Fibroblast of upper back skin (primary cell): ENCODE data around the gene ZC3H8.
"Not testable (repeated sequence)": the region's sequence is repeated elsewhere in the genome, so short reads cannot be mapped to it uniquely, and the experiment has no call there.

ENCODE experiments used
- DNase-seq: peaks from one replicate; pipeline ENCODE4 v3.0.0-alpha.2; 2013

Gene ZC3H8

DNA sequence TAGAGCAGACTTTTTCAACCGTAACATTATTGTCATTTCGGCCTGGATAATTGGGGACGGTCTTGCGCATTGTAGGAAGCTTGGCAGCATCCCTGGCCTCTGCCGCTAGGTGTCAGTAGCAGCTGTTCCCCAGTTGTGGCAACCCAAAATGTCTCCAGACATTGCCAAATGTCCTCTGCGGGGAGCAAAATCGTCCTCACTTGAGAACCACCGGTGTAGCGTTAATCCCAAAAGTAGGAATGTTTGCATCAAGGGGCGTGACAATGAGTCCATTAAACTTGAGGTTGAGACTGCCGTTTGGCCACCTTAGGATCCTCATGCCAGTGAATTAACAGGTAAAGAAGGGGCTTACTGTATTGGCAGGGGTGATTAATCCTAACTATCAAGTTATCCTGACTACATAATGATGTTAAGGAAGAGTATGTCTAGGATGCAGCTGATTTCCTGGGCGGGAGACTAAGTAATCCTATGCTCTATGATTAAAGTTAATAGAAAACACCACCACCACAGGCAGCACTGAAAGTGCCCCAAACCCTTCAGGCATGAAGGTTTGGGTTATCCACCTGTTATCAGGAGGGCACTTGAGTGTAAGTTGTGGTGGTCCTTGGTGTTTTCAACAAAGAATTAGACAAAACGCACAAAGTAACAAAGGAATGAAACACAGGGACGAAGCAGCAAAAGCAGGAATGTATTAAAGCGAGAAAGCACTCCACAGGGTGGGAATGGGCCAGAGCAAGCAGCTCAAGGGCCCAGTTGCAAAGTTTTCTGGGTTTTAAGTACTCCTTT lies 4.9 kb upstream of the ZC3H8 start:
- DNase-seq: peak; percentile 74

DNA sequence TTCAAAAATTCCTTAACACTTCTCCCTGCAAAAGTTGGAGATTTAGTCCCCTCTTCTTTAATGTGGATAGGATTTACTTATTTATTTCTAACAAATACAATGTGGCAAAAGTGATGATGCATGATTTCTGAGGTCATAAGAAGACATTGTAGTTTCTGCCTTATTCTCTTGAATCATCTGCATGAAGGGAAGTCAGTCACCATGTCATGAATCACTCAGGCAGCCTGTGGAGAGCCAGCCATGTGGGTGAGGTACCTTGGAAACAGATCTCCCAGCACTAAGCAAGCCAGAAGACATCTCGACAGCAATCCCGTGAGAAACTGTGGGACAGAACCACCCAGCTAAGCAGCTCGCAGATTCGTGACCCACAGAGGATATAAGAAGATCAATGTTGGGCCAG lies 2.7 kb upstream of the ZC3H8 start:
- peak; percentile 32 for DNase-seq

DNA sequence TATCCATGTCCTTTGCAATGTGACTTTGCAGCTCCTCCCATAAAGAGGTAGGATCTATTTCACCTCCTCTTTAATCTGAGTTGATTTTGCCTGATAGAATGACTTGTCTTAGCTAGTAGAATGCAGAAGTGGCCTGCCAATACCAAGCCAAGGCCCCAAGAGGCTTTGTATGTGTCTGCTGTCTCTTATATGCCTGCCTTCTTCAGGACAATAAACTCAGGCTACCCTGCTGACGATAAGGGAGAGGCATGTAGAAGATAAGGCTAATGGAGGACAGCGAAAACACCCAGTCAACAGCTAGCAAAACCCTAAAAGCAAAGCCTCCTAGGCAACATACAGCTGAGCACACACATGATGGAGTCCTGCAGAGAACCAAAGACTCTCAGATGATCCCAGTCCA lies 1.8 kb upstream of the ZC3H8 start:
- no peak for DNase-seq

DNA sequence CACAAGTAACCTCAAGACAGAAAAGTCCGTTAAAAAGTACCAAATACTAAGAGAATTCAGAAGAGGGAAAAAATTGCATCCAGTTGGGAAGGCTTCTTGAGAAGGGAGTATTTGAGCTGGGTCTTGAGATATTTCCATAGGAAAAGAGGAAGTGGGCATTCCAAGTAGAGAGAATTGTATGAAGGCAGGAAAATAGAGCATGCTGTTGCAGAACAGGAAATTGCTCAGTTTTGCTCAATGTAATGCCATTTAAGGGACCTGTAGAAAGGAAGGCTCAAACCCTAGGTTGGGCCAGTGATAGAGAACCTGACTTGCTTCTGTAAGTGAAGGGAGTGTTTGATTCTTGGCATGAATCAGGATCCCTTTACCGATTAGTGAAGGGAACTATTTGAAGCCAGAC lies 1.0 kb upstream of the ZC3H8 start:
- no peak for DNase-seq

DNA sequence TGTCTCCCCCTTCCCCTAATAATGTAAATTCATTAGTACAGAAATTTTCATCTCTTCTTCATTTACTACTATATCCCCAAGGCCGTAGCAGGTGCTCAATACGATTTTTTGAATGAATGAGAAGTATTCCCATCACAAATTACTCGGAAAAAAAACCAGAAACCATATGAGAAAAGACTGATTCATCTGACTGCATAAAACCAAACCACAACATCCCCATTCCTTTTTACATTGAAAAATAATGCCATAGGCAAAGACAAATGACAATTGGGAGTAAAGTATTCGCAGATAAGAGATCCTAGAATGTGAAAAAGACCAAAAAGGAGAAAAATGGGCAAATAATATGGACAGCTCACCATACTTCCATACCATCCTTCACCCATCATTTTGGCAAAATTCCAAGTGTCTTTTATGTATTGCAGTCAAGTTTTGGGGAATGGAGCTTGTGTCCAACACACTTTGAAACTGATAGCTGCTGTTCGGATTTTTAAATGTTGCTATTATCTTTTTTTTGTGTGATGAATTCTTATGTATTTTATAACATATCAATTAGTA lies 1.5 kb downstream of the ZC3H8 start:
- no peak for DNase-seq

DNA sequence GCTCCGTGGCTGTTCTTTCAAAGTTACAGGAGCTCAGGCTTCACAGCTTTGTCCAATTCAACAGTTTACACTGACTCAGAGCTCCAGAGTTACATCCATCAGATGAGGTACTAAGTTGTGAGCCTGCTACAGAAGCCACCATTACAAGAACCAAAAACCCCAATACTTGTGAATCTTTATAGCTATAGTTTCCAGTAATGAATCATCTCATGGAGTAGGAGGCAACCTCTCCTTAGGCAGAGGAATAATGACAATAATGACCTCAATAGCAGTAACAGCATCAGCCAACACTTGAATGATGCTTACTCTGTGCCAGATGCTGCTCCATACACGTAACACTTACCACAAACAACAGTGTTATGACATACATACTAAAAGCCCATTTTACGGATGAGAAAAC lies 3.6 kb downstream of the ZC3H8 start:
- no peak for DNase-seq

DNA sequence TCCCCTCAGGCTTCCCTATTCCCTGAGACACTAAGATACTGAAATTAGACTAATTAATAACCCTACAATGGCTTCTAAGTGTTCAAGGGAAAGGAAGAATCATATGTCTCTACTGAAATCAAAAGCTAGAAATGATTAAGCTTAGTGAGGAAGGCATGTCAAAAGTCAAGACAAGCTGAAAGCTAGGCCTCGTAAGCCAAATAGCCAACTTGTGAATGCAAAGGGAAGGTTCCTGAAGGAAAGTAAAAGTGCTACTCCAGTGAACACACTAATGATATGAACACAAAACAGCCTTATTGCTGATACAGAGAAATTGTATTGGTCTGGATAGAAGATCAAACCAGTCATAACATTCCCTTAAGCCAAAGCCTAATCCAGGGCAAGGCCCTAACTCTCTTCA lies 10.0 kb downstream of the ZC3H8 start:
- no peak for DNase-seq

DNA sequence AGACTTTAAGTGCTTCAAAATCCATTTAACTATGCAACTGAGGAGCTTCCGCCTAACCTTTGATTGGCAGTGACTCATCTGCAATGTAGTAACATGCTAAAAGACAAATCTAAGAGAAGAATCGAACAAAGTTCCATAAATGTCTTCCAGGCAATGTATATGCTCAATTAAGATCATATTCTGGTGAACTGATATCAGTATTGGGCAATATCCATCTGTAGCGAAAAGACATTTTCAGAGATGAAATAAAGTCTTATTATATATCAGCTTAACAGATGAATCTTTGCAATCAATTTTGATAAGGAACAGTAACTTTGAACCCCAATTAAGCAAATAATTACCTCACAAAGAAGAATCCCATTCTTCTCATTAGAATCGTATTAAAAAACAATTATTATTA lies 11.6 kb downstream of the ZC3H8 start:
- no peak for DNase-seq

DNA sequence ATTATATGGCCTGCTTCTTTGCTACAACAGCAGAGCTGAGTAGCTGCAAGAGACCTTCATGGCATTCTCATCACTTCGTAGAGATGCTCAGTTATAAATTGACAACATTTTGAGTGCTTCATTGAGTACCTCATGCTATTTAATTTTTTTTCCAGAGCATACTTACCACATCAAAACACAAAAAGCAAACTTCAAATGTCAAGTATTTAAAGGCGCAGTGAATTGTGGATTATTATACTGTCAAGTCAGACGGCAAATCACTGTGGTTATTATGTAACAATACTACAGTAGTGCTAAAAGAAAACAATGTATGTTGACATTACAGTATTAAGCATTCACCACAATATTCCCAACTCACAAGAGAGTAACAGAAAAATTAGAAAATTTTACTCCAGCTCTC lies 12.5 kb downstream of the ZC3H8 start:
- no peak for DNase-seq

DNA sequence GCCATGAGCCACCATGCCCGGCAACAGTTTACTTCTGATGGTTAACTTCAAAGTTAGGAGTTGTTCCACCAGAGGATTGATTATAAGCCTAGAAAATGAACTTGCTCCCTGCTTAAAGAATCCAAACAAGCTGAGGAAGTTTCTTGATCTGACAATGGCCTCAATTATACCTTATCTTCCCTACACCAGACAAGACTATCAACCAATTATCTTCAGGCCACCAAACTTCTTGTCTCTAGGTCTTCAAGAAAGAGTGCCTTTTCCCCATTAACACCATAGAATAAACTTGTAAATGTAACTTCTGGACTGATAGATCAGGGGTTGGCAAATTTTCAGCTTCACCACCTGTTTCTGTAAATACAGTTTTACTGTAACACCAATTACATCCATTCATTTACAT lies 15.0 kb downstream of the ZC3H8 start:
- DNase-seq: no peak

DNA sequence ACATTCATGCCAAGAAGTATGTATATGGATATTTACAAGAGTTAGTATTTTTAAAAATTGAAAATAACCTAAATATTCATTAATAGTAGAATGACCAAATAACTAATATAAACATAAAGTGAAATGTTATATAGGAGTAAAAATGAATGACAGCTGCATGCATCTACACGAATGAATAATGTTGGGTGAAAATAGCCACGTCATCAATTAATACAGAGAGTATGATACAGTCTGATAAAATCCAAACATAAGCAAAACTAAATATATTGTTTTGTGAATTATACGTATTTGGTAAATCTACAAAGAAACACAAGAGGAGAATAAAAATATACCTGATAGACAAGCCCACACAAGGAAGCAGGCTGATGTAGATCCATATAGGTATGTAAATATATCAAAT lies 24.5 kb downstream of the ZC3H8 start:
- no peak for DNase-seq

DNA sequence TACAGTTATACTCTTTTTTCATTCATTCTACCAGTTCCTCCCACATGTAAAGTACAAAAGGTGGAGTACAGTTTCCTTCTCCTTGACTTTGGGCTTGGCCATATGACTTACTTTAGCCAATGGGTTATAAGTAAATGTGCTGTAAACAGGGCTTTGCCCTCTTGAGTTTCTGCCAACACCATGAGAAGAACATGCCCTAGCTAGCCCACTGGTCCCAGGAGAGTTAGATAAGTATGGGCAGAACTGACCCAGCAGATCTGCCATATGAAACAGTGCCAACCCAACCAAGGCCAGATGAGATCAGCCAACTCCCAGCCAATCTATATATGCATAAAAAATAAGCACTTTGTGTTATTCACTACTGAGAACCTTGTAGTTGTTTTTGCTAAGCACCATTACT lies 25.5 kb downstream of the ZC3H8 start:
- DNase-seq: no peak

DNA sequence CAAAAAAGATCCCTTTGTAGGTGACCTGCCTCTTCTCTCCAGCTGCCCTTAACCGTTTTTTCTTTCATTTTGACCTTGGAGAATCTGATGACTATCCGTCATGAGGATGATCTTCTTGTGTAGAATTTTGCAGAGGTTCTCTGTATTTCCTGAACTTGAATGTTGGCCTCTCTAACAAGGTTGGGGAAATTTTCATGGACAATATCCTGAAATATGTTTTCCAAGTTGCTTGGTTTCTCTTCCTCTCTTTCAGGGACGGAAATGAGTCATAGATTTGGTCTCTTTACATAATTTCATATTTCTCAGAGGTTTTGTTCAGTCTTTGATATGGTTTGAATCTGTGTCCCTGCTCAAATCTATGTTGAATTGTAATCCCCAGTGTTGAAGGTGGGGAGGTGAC lies 34.0 kb downstream of the ZC3H8 start:
- no peak for DNase-seq

DNA sequence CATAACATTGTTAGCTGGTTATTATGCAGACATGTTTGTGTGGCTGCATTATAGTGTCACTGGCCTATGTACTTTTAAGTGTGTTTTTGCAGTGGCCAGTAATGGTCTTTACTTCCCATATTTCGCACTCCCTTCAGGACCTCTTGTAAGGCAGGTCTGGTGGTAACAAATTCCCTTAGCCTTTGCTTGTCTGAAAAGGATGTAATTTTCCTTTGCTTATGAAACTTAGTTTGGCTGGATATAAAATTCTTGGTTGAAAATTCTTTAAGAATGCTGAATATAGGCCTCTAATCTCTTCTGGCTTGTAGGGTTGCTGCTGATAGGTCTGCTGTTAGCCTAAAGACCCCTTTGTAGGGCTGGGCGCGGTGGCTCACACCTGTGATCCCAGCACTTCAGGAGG lies 34.7 kb downstream of the ZC3H8 start:
- DNase-seq: no peak

DNA sequence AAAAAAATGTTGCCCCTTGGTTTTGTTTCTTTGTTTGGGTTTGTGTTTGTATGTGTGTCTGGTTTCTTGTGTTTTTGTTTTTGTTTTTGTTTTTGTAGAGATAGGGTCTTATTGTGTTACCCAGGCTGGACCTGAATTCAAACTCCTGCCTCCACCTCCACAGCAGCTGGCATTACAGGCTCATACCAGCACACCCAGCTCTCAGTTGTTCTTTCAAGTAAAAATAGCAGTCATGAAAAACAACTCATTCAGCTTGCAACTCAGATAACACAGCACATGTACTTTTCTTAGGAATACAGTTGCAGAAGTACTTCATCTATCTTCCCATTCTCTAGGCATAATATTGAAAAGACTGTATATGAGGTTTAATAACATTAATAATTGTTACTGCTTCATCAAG lies 37.0 kb downstream of the ZC3H8 start:
- DNase-seq: no peak

DNA sequence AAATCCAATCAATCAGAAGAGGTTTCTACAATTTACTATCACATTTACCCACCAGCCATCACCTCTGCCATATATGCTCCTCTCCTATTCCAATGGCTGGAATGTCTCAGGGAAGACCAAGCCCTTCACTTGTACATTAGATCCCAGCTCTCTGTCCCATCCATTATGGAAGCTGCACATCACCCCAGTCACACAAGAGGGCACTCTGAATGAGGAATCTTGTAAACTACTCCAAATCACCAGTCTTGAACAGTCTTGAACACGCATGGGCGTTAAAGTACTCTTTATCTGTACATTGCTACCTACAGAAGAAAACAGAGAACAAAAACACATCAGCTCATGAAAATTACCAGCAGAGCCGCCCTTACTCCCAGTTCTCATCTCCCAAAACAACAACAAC lies 38.7 kb downstream of the ZC3H8 start:
- peak; percentile 21 for DNase-seq

DNA sequence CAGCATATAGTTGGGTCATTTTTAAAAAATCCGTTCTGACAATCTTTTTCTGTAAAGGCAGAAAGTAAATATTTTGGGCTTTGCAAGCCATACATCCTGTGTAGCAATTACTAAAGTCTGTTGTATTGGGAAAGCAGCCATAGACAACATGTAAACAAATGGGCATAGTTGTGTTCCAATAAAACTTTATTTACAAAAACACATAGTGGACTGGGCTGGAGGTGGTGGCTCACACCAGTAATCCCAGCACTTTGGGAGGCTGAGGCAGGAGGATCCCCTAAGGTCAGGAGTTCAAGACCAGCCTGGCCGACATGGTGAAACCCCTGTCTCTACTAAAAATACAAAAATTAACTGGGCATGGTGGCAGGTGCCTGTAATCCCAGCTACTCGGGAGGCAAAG lies 46.9 kb downstream of the ZC3H8 start:
- DNase-seq: not testable (repeated sequence)

DNA sequence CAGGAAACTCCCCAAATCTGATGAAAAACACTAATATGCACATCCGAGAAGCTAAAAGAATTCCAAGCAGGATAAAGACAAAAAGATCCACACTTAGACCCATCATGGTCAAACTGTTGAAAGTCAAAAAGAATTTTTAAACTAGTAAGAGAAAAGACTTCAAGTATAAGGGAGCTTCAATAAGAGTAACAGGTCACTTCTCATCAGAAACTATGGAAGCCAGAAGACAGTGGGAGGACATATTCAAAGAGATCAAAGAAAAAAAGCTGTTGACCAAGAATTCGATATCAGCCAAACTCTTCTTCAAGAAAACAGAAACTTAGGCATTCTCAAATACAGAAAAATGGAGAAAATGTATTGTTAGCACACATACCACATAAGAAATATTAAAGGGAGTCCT lies 50.4 kb downstream of the ZC3H8 start:
- no peak for DNase-seq

DNA sequence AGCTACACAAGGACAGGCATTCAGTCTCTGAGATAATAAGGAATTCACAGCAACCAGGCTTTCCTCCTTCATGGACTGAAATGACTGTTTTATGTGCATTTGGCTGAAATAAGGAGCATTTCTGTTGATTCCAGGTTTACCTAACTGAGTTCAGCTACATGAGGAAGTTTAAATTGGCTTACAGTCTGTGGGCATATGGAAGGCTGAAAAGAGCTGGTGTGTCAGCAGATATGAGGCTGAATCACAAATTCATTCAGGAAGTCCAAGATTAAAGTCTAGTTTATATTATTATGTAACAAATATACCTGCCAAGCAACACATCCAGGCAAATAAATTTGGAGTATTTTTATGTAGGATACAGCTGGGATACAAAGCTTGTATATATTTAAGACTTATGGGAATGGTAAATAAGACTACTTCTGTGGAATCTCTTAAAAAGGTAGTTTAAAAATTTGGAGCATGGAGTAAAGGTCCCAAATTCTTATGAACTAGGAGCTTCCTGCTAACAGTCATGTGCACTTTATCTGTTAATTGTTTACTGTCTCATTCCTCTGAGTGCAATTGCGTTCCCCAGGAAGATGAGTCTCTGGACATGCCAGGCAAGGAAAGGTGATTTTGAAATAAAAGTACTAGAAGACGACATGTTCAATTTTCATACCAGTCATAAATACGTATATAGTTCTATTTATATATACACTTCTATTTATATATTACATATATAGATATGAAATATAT lies 53.0 kb downstream of the ZC3H8 start:
- DNase-seq: no peak

DNA sequence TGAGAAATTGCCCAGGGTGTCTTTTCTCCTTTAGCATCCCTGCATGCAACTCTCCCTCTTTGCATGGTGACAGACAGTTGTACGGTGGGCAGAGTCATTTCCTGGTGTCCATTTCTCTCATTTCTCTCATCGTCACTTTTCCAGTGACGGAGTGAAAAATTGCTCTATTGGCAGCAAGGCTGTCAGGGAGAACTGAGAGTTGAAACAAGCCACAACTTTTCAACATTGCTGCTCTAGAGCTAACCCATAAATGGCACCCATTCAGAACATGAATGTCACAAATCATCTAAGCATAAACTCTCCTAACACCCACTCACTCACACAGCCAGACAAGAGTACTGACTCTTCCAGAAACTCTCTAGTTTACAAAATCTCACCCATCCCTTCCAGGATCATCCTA lies 55.7 kb downstream of the ZC3H8 start:
- DNase-seq: no peak

DNA sequence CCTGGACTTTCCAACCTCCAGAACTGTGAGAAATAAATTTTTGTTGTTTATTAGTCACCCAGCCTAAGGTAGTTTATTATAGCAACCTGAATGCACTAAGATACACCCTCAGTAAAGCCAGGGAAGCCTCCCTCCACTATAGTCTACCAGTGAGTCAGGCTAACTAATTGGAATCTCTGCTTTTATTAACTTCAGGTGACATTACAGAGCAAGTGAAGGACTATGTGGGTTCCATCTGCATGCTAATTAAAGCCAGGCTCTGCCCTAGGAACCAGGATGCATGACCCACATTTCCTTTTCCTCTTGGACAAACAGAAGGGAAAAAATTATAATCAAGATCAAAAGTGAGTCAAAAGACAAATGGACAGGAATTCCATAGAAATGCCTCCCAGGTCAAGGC lies 56.1 kb downstream of the ZC3H8 start:
- peak; percentile 16 for DNase-seq

DNA sequence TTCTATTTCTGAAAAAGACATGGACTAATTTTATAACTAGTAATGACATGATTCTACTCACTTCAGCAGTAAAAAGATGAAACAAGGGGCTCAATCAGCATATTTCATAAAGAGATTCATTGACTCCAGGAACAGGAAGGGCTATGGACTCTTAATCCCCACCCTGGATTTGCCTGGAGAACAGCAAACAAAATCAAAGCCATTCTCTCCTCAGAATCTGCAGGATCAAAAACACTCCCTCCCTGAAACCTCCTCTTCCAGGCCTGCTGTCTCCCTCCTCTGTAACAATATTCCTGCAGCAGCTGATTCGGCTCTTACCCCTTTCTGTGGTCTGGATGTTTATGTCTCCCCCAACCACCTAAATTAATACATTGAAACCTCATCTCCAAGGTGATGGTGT lies 57.0 kb downstream of the ZC3H8 start:
- no peak for DNase-seq

DNA sequence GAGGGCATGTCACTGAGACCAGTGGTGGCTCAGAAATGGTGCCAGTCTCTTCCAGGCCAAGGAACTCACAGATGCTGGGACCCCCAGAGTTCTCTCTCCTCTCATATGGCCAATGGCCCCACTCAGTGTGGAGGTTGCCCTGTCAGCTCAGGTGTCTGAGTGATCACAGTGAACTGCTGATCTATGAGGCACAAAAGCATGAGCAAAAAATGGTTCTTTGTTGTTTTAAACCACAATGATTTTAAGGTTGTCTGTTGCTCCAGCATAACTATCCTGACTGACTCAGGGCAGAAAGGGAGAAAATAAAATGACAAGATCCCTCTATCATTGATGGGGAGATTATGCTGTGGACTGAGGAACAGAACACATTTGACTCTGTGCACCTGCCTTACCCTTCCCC lies 58.9 kb downstream of the ZC3H8 start:
- no peak for DNase-seq

DNA sequence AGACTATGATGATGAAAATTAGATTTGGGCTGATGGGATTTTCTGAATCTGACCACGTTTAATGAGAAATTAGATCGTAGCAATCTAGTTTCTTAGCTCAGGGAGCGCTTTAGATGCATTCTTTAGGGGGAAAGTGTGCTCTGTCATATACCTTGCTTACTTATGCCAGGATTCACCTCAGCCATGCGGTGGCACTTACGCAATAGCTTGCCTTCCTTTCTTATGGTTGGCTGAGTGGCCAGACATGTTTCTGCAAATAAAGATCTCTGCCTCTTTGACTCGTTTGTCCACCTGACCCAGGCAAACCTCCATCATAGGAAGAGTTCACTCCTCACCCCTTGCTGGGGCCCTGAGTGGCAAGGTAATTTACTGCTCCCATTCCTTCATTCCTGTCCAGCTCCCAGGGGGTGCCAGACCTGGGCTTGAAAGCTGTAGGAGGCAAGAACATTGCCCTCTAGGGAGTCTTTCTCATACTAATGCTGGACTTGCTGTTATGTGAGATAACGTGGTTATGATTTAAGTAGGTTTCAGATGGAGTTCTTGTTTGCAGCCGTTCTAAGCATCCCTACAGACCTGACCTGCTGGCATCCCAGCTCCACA lies 59.6 kb downstream of the ZC3H8 start:
- DNase-seq: no peak
